ENCODE results near the gene RBM34.

RBM34 gene

DNA sequence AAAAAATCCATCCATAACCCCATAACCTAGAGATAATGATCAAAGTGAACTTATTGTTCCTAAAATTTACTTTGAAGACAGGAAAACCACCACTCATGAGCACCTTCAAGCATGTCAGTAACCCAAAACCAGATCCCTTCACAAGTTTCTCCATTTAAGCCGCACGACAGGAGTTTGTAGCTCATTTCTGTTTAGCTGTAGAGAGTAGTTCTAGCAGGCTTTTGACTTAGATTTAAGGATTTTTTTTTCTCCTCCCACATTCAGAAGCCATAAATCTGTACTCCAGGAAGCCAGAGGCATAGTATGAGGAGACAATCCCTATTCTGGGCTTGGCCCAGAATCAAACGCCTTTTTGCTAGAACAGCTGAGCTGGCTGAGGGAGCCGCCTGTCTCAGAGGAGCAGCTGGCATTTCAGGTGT is 58.0 kb downstream of the RBM34 start:
- H3K27me3 ChIP-seq (ENCODE audit: insufficient read depth, poor library complexity, severe bottlenecking), result no peaks in the 10 kb centered on the region
- H3K4me3 ChIP-seq (replicated peaks; ENCODE audit: insufficient read depth, low read length), result no peak overlapping the region
- no peak overlapping the region for H3K27ac ChIP-seq (replicated peaks)
- no peak for DNase-seq (ENCODE audit: low read depth in 1 of 2, low spot score in 1 of 2)
- TF ChIP-seq, protein P1, sequence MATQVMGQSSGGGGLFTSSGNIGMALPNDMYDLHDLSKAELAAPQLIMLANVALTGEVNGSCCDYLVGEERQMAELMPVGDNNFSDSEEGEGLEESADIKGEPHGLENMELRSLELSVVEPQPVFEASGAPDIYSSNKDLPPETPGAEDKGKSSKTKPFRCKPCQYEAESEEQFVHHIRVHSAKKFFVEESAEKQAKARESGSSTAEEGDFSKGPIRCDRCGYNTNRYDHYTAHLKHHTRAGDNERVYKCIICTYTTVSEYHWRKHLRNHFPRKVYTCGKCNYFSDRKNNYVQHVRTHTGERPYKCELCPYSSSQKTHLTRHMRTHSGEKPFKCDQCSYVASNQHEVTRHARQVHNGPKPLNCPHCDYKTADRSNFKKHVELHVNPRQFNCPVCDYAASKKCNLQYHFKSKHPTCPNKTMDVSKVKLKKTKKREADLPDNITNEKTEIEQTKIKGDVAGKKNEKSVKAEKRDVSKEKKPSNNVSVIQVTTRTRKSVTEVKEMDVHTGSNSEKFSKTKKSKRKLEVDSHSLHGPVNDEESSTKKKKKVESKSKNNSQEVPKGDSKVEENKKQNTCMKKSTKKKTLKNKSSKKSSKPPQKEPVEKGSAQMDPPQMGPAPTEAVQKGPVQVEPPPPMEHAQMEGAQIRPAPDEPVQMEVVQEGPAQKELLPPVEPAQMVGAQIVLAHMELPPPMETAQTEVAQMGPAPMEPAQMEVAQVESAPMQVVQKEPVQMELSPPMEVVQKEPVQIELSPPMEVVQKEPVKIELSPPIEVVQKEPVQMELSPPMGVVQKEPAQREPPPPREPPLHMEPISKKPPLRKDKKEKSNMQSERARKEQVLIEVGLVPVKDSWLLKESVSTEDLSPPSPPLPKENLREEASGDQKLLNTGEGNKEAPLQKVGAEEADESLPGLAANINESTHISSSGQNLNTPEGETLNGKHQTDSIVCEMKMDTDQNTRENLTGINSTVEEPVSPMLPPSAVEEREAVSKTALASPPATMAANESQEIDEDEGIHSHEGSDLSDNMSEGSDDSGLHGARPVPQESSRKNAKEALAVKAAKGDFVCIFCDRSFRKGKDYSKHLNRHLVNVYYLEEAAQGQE (IDR thresholded peaks at IDR 0.05; ENCODE audit: insufficient replicate concordance, low read depth), result no peak
- TF ChIP-seq, protein P2, sequence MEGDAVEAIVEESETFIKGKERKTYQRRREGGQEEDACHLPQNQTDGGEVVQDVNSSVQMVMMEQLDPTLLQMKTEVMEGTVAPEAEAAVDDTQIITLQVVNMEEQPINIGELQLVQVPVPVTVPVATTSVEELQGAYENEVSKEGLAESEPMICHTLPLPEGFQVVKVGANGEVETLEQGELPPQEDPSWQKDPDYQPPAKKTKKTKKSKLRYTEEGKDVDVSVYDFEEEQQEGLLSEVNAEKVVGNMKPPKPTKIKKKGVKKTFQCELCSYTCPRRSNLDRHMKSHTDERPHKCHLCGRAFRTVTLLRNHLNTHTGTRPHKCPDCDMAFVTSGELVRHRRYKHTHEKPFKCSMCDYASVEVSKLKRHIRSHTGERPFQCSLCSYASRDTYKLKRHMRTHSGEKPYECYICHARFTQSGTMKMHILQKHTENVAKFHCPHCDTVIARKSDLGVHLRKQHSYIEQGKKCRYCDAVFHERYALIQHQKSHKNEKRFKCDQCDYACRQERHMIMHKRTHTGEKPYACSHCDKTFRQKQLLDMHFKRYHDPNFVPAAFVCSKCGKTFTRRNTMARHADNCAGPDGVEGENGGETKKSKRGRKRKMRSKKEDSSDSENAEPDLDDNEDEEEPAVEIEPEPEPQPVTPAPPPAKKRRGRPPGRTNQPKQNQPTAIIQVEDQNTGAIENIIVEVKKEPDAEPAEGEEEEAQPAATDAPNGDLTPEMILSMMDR (IDR thresholded peaks at IDR 0.05; ENCODE audit: insufficient read depth, low read length), result no peak
- TF ChIP-seq SPI1 (IDR thresholded peaks at IDR 0.05; ENCODE audit: borderline replicate concordance, low read depth) (no peak), GABPA (IDR thresholded peaks at IDR 0.05; ENCODE audit: low read depth) (no peak), POLR2AphosphoS5 (IDR thresholded peaks at IDR 0.05; ENCODE audit: low read depth) (no peak)

DNA sequence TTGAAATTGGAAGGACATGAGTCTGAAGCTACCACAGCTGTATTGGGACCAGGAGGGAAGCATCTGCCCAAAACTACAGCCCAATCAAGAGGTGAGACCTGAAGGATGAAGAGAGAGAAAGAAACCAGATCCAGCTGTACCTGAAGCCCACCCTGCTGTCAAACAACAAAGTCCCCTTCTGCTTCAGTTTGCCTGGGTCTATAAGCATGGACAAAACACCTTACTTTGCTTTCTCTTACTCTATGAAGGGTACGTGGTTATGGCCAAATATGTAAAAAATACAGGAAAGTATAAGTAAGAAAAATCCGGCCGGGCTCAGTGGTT is 58.8 kb downstream of the RBM34 start:
- H3K4me3 ChIP-seq (replicated peaks; ENCODE audit: insufficient read depth, low read length), result no peak overlapping the region

DNA sequence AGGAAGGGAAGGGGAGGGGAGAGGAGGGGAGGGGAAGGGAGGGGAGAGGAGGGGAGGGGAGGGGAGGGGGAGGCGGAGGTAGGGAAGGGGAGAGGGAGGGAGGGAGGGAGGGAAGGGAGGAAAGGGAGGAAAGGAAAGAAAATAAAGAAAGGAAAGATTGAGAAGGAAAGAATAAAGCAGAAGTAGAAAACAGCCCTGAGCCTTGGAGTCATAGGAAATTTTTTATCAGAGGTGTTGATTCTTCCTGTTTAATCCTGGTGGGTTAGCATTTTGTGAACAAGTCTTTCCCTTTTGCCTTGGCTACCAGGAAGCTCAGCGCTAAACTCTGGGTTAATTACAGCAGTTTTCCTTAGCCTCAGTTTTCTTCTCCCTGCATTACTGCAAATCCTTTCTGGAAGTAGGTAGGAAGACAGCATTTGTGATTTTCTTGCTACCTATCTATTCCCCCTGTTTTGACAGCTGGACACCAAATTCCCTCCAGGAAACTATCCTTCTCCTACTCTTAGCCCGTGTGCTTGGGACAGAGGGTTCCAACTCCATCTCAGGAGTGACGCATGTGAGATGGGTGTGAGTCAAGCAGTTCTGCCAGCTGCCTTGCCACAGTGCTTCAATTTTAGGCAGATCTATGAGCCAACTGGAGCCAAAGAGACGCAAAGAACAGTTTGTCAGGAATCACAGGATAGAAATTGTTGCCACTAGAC is 59.3 kb downstream of the RBM34 start:
- no peak for DNase-seq (ENCODE audit: low read depth in 1 of 2, low spot score in 1 of 2)
- TF ChIP-seq, protein P1 (IDR thresholded peaks at IDR 0.05; ENCODE audit: insufficient replicate concordance, low read depth), result no peak
- TF ChIP-seq GABPA (IDR thresholded peaks at IDR 0.05; ENCODE audit: low read depth) (no peak), POLR2AphosphoS5 (IDR thresholded peaks at IDR 0.05; ENCODE audit: low read depth) (no peak), SPI1 (IDR thresholded peaks at IDR 0.05; ENCODE audit: borderline replicate concordance, low read depth) (no peak)
- TF ChIP-seq, protein P2 (IDR thresholded peaks at IDR 0.05; ENCODE audit: insufficient read depth, low read length), result no peak

More for the DNA sequence above, 58.8 kb downstream of the RBM34 start:
- TF ChIP-seq, protein P2 (IDR thresholded peaks at IDR 0.05; ENCODE audit: insufficient read depth, low read length), result no peak
- no peak for TF ChIP-seq SPI1 (IDR thresholded peaks at IDR 0.05; ENCODE audit: borderline replicate concordance, low read depth)
- Histone ChIP-seq H3K27me3 (ENCODE audit: insufficient read depth, poor library complexity, severe bottlenecking) (no peaks in the 10 kb centered on the region), H3K27ac (replicated peaks) (no peak overlapping the region)
- DNase-seq (ENCODE audit: low read depth in 1 of 2, low spot score in 1 of 2), result no peak

More for the DNA sequence above, 59.3 kb downstream of the RBM34 start:
- no peaks in the 10 kb centered on the region for H3K27me3 ChIP-seq (ENCODE audit: insufficient read depth, poor library complexity, severe bottlenecking)
- no peak overlapping the region for H3K27ac ChIP-seq (replicated peaks)
- H3K4me3 ChIP-seq (replicated peaks; ENCODE audit: insufficient read depth, low read length), result no peak overlapping the region
